Breast epithelium (tissue), 4 donors: Measurements from ENCODE around the gene NRL. TPM values are rescaled to one million over a fixed set of nuclear protein-coding genes. Genes with fewer than 3 reads are reported as not detected.

ENCODE experiments used
- DNase-seq, 2 donors: peaks; one replicate each; pipeline ENCODE4 v3.0.0-alpha.2; 2019; ENCODE audit warnings: low spot score in 2 of 2
- H3K27ac ChIP-seq, 2 donors: fragments of 200-600 bp; sonication (generic) in 1 of 2; one replicate each; pipeline ENCODE4 v1.5.1; 2016 to 2019; ENCODE audit warnings: mild to moderate bottlenecking in 1 of 2
- H3K27me3 ChIP-seq, 2 donors: fragments of 200-600 bp; sonication (generic) in 1 of 2; one replicate each; pipeline versions ENCODE4 v1.5.1 to v1.6.0; 2017 to 2019; ENCODE audit warnings: control low read depth in 1 of 2, mild to moderate bottlenecking in 1 of 2
- H3K36me3 ChIP-seq: fragments of 200-600 bp; one replicate; pipeline ENCODE4 v1.5.1; 2019
- H3K4me1 ChIP-seq, 2 donors: fragments of 200-600 bp; sonication (generic); one replicate each; pipeline ENCODE4 v1.5.1; 2016 to 2019; ENCODE audit warnings: control low read depth in 1 of 2
- H3K4me3 ChIP-seq, 3 donors: fragments of 200-600 bp; sonication (generic); 1 replicate in 2 of 3; 2 replicates in 1 of 3; pipeline ENCODE4 v1.5.1; 2016 to 2019; ENCODE audit warnings: mild to moderate bottlenecking in 3 of 3, moderate library complexity in 2 of 3
- H3K9me3 ChIP-seq, 2 donors: fragments of 200-600 bp; sonication (generic) in 1 of 2; one replicate each; pipeline ENCODE4 v1.5.1; 2016 to 2019; ENCODE audit warnings: control low read depth in 1 of 2
- POLR2A ChIP-seq: fragments of 450-650 bp; IDR thresholded peaks from one replicate; pipeline ENCODE4 v1.6.1; 2016; ENCODE audit warnings: antibody characterized with exemption, mild to moderate bottlenecking, moderate library complexity
- POLR2AphosphoS5 ChIP-seq, 3 donors: sonication (generic); formaldehyde crosslinking; IDR thresholded peaks; one replicate each; pipeline ENCODE4 v1.6.1; 2017; ENCODE audit warnings: antibody characterized with exemption in 3 of 3
- intact Hi-C: fragments of 100-400 bp; cut with DNase I; formaldehyde crosslinking; loops from one replicate; pipeline ENCODE4 v1.15.1; 2023; ENCODE audit warnings: low total_unique reads
- total RNA-seq, 3 donors: library from RNA; depleted of rRNA; stranded (reverse); fragments of >200 nt; gene quantifications; one replicate each; pipeline ENCODE4 v1.1.0, GENCODE V29; 2016
- TF ChIP-seq, protein P1 (sequence below), 3 donors: fragments of 450-650 bp; IDR thresholded peaks; one replicate each; pipeline ENCODE4 v1.5.1; 2016 to 2017; ENCODE audit warnings: antibody characterized with exemption in 3 of 3, mild to moderate bottlenecking in 3 of 3, moderate library complexity in 3 of 3

Gene NRL
- total RNA-seq, 3 donors from 2014 or later: 2.1 to 5.6 (median 2.5) TPM

- Histone ChIP-seq H3K27ac (no peak within 1 kb of the TSS), H3K27me3 (peaks cover 0 to 6% of the 10 kb centered on the region in 2 donors), H3K4me3 (no peak within 1 kb of the TSS), H3K9me3 (no peaks in the 10 kb centered on the region), H3K36me3 (no peaks in the 10 kb centered on the region), H3K4me1 (no peaks in the 10 kb centered on the region)
- intact Hi-C loops: loop anchor here (10.0 kb wide), 1 partner anchor 1586 kb away; no protein-coding TSS in a partner anchor
- no peak for TF ChIP-seq POLR2A
- TF ChIP-seq, protein P1, sequence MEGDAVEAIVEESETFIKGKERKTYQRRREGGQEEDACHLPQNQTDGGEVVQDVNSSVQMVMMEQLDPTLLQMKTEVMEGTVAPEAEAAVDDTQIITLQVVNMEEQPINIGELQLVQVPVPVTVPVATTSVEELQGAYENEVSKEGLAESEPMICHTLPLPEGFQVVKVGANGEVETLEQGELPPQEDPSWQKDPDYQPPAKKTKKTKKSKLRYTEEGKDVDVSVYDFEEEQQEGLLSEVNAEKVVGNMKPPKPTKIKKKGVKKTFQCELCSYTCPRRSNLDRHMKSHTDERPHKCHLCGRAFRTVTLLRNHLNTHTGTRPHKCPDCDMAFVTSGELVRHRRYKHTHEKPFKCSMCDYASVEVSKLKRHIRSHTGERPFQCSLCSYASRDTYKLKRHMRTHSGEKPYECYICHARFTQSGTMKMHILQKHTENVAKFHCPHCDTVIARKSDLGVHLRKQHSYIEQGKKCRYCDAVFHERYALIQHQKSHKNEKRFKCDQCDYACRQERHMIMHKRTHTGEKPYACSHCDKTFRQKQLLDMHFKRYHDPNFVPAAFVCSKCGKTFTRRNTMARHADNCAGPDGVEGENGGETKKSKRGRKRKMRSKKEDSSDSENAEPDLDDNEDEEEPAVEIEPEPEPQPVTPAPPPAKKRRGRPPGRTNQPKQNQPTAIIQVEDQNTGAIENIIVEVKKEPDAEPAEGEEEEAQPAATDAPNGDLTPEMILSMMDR (IDR thresholded peaks at IDR 0.05): no peak
- TF ChIP-seq POLR2AphosphoS5 (IDR thresholded peaks at IDR 0.05): no peak
- no peak for DNase-seq
Measured at GRCh38 chr14:24071144-24071697, 43.5 kb downstream of the NRL start, which contains the start of gene CPNE6. Gene CPNE6, plus strand, starts transcription at chr14:24071562. Its CDS starts 1,375 bp downstream, at chr14:24072937.

- intact Hi-C loops: loop anchor here (10.0 kb wide), 1 partner anchor 1586 kb away; no protein-coding TSS in a partner anchor
- TF ChIP-seq POLR2AphosphoS5 (IDR thresholded peaks at IDR 0.05) (no peak), POLR2A (no peak)
- TF ChIP-seq, protein P1 (IDR thresholded peaks at IDR 0.05): no peak
- Histone ChIP-seq H3K27me3 (peaks cover 0 to 6% of the 10 kb centered on the region in 2 donors), H3K9me3 (no peaks in the 10 kb centered on the region), H3K27ac (no peak overlapping the region), H3K36me3 (no peaks in the 10 kb centered on the region), H3K4me1 (no peaks in the 10 kb centered on the region), H3K4me3 (no peak overlapping the region)
- DNase-seq: no peak
Measured at GRCh38 chr14:24070285-24071143, 44.2 kb downstream of the NRL start.

GRCh38 chr14:24069411-24069735 is 45.4 kb downstream of the NRL start:
- Histone ChIP-seq H3K4me1 (no peaks in the 10 kb centered on the region), H3K36me3 (no peaks in the 10 kb centered on the region), H3K27me3 (peaks cover 0 to 6% of the 10 kb centered on the region in 2 donors), H3K27ac (no peak overlapping the region), H3K9me3 (no peaks in the 10 kb centered on the region), H3K4me3 (no peak overlapping the region)
- DNase-seq: no peak
- TF ChIP-seq, protein P1 (IDR thresholded peaks at IDR 0.05): no peak
- no peak for TF ChIP-seq POLR2A
- no peak for TF ChIP-seq POLR2AphosphoS5 (IDR thresholded peaks at IDR 0.05)
- intact Hi-C loops: no loop called here

GRCh38 chr14:24068711-24069410 is 45.9 kb downstream of the NRL start:
- intact Hi-C loops: no loop called here
- no peaks in the 10 kb centered on the region for H3K9me3 ChIP-seq
- TF ChIP-seq POLR2A (no peak), POLR2AphosphoS5 (IDR thresholded peaks at IDR 0.05) (no peak)
- TF ChIP-seq, protein P1 (IDR thresholded peaks at IDR 0.05): no peak
- no peak for DNase-seq
- no peaks in the 10 kb centered on the region for H3K36me3 ChIP-seq
- no peak overlapping the region for H3K4me3 ChIP-seq
- no peaks in the 10 kb centered on the region for H3K4me1 ChIP-seq
- H3K27ac ChIP-seq: no peak overlapping the region
- peaks cover 0 to 6% of the 10 kb centered on the region in 2 donors for H3K27me3 ChIP-seq
